ENCODE data around the gene RAPGEF4.

The RAPGEF4 gene

GRCh38 chr2:172836827-172837226 is 101.2 kb downstream of the RAPGEF4 start:
- Mint-ChIP-seq H3K4me1 (ENCODE audit: low read depth) (peaks cover 10% of the 10 kb centered on the region), H3K27me3 (ENCODE audit: low read depth) (peaks cover 13% of the 10 kb centered on the region), H3K27ac (no peak overlapping the region), H3K36me3 (ENCODE audit: low read depth) (no peaks in the 10 kb centered on the region), H3K9me3 (no peaks in the 10 kb centered on the region), H3K4me3 (no peak overlapping the region)
- DNase-seq (ENCODE audit: low spot score) = no peak

DNA sequence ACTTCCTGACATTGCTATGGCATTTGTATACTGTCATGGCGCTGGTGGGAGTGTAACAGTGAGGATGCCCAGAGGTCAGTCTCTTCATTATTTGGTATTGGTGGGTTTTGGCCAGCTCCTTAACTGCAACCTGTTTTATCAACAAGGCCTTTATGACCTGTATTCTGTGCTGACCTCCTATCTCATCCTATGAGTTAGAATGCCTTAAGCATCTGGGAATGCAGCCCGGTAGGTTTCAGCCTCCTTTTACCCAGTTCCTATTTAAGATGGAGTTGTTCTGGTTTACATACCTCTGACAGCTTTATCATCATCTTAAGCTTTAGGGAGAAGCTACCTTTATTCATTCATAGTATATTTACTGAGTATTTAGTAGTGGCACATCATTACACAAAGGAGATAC is 103.8 kb downstream of the RAPGEF4 start:
- peaks cover 9% of the 10 kb centered on the region for H3K27me3 Mint-ChIP-seq (ENCODE audit: low read depth)
- DNase-seq (ENCODE audit: low spot score) = no peak
- H3K9me3 Mint-ChIP-seq = no peaks in the 10 kb centered on the region
- peaks cover 6% of the 10 kb centered on the region for H3K4me1 Mint-ChIP-seq (ENCODE audit: low read depth)
- no peak overlapping the region for H3K27ac Mint-ChIP-seq
- H3K4me3 Mint-ChIP-seq = no peak overlapping the region
- H3K36me3 Mint-ChIP-seq (ENCODE audit: low read depth) = no peaks in the 10 kb centered on the region

- no peaks in the 10 kb centered on the region for H3K27me3 Mint-ChIP-seq (ENCODE audit: low read depth)
- H3K27ac Mint-ChIP-seq = no peak overlapping the region
- H3K9me3 Mint-ChIP-seq = no peaks in the 10 kb centered on the region
- H3K4me3 Mint-ChIP-seq = no peak overlapping the region
- H3K36me3 Mint-ChIP-seq (ENCODE audit: low read depth) = no peaks in the 10 kb centered on the region
- H3K4me1 Mint-ChIP-seq (ENCODE audit: low read depth) = no peaks in the 10 kb centered on the region
- DNase-seq (ENCODE audit: low spot score) = no peak
Measured at GRCh38 chr2:172842511-172843265, 107.0 kb downstream of the RAPGEF4 start.

GRCh38 chr2:172843266-172843582 is 107.6 kb downstream of the RAPGEF4 start:
- no peak for DNase-seq (ENCODE audit: low spot score)
- Mint-ChIP-seq H3K36me3 (ENCODE audit: low read depth) (no peaks in the 10 kb centered on the region), H3K27ac (no peak overlapping the region), H3K4me1 (ENCODE audit: low read depth) (no peaks in the 10 kb centered on the region), H3K9me3 (no peaks in the 10 kb centered on the region), H3K27me3 (ENCODE audit: low read depth) (no peaks in the 10 kb centered on the region), H3K4me3 (no peak overlapping the region)

DNA sequence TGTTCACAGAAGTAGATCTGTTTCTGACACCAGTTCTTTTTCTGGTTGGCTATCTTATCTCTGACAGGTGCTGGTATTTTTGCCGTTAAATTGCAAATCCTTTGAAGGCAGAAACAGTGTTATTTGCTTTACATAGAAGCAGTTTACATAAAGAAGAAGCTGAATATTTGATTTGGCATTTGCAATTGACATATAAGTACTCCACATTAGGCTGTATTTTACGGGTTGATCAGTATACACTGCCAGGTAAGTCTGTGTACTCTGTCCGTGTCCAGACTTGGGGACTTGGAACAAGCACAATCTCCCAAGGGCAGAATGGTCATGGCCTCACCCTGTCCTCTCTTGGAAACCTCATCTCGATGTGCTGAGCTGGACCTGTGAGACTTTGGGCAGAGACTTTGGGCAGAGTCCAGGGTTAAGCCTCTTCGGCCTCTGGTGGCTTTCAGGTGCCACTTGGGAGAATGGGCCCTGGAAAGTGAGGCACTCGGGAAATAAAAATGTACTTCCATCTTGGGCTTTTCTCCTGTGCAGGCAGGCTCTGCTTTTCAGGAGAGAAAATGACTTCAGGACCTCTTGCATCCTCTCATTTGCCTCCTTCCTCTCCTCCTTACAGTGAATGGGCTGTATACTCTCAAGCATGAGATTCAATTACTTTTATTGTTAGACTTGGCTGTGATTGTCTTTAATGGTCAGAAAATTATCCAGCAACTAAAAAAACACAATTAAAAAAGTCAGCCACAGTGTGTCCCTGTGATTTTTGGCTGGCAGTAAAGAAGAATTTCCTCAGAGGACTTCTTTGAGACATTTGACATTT is 108.5 kb downstream of the RAPGEF4 start:
- H3K27me3 Mint-ChIP-seq (ENCODE audit: low read depth) = peaks cover 2% of the 10 kb centered on the region
- no peak overlapping the region for H3K4me3 Mint-ChIP-seq
- no peaks in the 10 kb centered on the region for H3K36me3 Mint-ChIP-seq (ENCODE audit: low read depth)
- DNase-seq (ENCODE audit: low spot score) = no peak
- no peaks in the 10 kb centered on the region for H3K9me3 Mint-ChIP-seq
- H3K27ac Mint-ChIP-seq = no peak overlapping the region
- H3K4me1 Mint-ChIP-seq (ENCODE audit: low read depth) = no peaks in the 10 kb centered on the region

DNA sequence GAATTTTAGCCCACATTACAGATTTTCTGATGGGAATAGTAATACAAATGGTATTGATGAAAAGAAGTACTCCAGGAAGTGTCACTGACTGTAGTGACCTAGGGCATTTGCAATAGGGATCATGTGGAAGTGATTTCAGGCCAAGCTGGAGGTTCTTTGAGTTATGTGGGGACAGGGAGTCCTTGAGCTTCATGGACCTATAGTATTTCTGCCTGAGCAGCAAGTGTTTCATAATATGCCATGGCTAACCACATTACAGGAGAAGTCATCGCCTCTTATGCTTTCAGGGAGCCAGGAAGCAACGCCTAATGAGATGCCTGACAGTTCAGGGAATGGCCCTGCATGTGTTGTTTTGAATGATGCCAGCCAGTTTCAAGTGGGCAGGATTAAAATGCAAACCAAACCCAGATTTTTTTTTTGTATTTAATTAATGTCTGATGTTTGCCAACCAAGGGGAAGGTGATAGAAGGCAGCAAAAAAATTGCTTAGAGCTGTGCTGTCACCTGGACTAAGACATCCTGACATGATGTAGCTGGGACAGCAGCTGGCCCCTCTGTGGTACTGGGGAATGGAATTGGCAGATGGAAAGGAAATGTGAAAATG is 109.5 kb downstream of the RAPGEF4 start:
- no peak for DNase-seq (ENCODE audit: low spot score)

DNA sequence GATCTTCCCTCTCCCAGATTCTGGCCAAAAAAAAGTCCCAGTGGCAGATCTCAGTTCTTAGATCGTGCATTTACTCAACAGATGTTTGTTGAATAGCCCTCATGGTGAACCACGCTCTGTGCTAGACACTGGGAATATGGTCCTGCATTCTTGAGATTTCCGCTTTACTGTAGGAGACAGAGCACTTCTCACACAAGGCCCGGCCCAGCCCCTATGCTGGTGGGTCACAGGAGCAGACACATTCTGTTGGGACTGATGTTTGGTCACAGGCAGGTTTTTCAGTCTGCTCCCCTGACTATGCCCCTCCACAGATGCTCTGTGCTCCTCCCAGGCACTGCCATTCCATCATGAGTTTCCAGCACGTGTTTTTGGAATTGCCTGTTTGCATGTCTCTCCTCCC is 110.9 kb downstream of the RAPGEF4 start:
- Mint-ChIP-seq H3K27ac (no peak overlapping the region), H3K36me3 (ENCODE audit: low read depth) (no peaks in the 10 kb centered on the region), H3K27me3 (ENCODE audit: low read depth) (peaks cover 2% of the 10 kb centered on the region), H3K4me1 (ENCODE audit: low read depth) (no peaks in the 10 kb centered on the region), H3K9me3 (no peaks in the 10 kb centered on the region), H3K4me3 (no peak overlapping the region)
- no peak for DNase-seq (ENCODE audit: low spot score)

More for the DNA sequence above, 109.5 kb downstream of the RAPGEF4 start:
- H3K27ac Mint-ChIP-seq = no peak overlapping the region
- H3K4me3 Mint-ChIP-seq = no peak overlapping the region
- H3K36me3 Mint-ChIP-seq (ENCODE audit: low read depth) = no peaks in the 10 kb centered on the region
- H3K4me1 Mint-ChIP-seq (ENCODE audit: low read depth) = no peaks in the 10 kb centered on the region
- H3K27me3 Mint-ChIP-seq (ENCODE audit: low read depth) = peaks cover 2% of the 10 kb centered on the region
- H3K9me3 Mint-ChIP-seq = no peaks in the 10 kb centered on the region

- H3K27me3 Mint-ChIP-seq (ENCODE audit: low read depth) = peaks cover 2% of the 10 kb centered on the region
- DNase-seq (ENCODE audit: low spot score) = no peak
- no peaks in the 10 kb centered on the region for H3K36me3 Mint-ChIP-seq (ENCODE audit: low read depth)
- no peak overlapping the region for H3K27ac Mint-ChIP-seq
- H3K4me3 Mint-ChIP-seq = no peak overlapping the region
- no peaks in the 10 kb centered on the region for H3K4me1 Mint-ChIP-seq (ENCODE audit: low read depth)
- H3K9me3 Mint-ChIP-seq = no peaks in the 10 kb centered on the region
Measured at GRCh38 chr2:172847188-172847587, 111.5 kb downstream of the RAPGEF4 start.

DNA sequence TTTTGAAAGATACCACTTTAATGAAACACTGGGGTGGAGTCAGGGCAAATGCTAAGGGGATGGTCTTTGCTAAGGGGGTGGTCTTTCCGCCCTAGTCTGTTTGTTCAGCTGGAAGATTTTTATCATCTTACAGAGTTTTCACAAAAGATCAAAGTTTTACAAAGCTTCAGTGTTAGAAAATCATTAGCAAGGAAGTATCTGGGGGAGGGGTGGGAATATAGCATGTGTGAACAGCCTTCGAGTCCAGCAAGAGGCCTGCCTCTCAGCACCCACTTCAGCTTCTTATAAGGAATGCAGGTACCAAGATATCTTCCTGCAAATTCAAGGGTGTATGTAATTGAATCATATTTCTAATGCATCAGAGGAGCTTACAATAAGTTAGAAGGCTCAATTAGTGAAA is 112.9 kb downstream of the RAPGEF4 start:
- no peaks in the 10 kb centered on the region for H3K4me1 Mint-ChIP-seq (ENCODE audit: low read depth)
- no peaks in the 10 kb centered on the region for H3K36me3 Mint-ChIP-seq (ENCODE audit: low read depth)
- peaks cover 2% of the 10 kb centered on the region for H3K27me3 Mint-ChIP-seq (ENCODE audit: low read depth)
- no peaks in the 10 kb centered on the region for H3K9me3 Mint-ChIP-seq
- H3K4me3 Mint-ChIP-seq = no peak overlapping the region
- no peak overlapping the region for H3K27ac Mint-ChIP-seq
- DNase-seq (ENCODE audit: low spot score) = no peak

GRCh38 chr2:172849519-172850217 is 114.0 kb downstream of the RAPGEF4 start:
- Mint-ChIP-seq H3K9me3 (no peaks in the 10 kb centered on the region), H3K4me3 (no peak overlapping the region), H3K4me1 (ENCODE audit: low read depth) (no peaks in the 10 kb centered on the region), H3K27me3 (ENCODE audit: low read depth) (peaks cover 10% of the 10 kb centered on the region), H3K36me3 (ENCODE audit: low read depth) (no peaks in the 10 kb centered on the region), H3K27ac (no peak overlapping the region)
- no peak for DNase-seq (ENCODE audit: low spot score)

DNA sequence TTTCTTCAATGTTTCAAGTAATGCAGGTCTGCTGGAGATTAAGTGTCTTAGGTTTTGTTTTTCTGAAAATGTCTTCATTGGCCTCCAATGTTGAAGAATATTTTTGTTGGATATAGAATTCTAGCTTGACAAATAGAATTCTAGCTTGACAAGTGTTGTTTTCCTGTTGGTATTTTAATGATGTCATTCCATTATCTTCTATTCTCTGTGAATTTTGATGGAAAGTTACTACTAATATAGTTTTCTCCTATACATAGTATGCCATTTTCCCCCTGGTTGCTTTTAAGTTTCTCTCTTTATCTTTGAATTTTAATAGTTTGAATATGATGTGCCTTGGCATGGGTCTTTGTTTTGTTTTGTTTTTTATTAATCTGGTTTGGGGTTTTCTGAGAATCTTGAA is 119.9 kb downstream of the RAPGEF4 start:
- H3K27me3 Mint-ChIP-seq (ENCODE audit: low read depth) = peaks cover 26% of the 10 kb centered on the region
- H3K4me1 Mint-ChIP-seq (ENCODE audit: low read depth) = no peaks in the 10 kb centered on the region
- no peak for DNase-seq (ENCODE audit: low spot score)
- no peaks in the 10 kb centered on the region for H3K36me3 Mint-ChIP-seq (ENCODE audit: low read depth)
- H3K27ac Mint-ChIP-seq = no peak overlapping the region
- H3K9me3 Mint-ChIP-seq = no peaks in the 10 kb centered on the region
- H3K4me3 Mint-ChIP-seq = no peak overlapping the region

DNA sequence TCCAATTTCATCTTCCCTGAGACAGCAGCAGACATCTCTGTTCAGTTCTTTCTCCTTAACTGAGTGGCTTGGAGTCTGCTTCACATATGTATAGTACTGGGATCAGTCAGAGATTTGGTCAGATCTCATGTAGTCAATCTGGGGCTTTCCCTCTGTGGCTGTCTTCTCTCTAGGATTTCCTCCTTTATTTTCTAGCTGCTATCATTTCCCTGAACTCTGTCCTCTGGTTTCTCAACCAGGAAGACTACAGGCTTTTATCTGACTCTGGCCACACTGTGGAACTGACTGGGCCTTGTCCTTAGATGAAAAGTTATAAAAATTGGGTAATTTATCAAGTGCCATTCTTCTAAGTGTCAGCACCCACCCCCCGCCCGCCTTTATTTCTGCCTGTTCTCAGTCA is 121.0 kb downstream of the RAPGEF4 start:
- Mint-ChIP-seq H3K27me3 (ENCODE audit: low read depth) (peaks cover 28% of the 10 kb centered on the region), H3K9me3 (no peaks in the 10 kb centered on the region), H3K4me1 (ENCODE audit: low read depth) (no peaks in the 10 kb centered on the region), H3K4me3 (no peak overlapping the region), H3K36me3 (ENCODE audit: low read depth) (no peaks in the 10 kb centered on the region), H3K27ac (no peak overlapping the region)
- no peak for DNase-seq (ENCODE audit: low spot score)

GRCh38 chr2:172858473-172858745 is 122.8 kb downstream of the RAPGEF4 start:
- H3K36me3 Mint-ChIP-seq (ENCODE audit: low read depth) = no peaks in the 10 kb centered on the region
- peaks cover 35% of the 10 kb centered on the region for H3K27me3 Mint-ChIP-seq (ENCODE audit: low read depth)
- no peak overlapping the region for H3K4me3 Mint-ChIP-seq
- H3K27ac Mint-ChIP-seq = no peak overlapping the region
- no peaks in the 10 kb centered on the region for H3K4me1 Mint-ChIP-seq (ENCODE audit: low read depth)
- no peaks in the 10 kb centered on the region for H3K9me3 Mint-ChIP-seq
- no peak for DNase-seq (ENCODE audit: low spot score)

Measured in T-helper 2 cell treated with Interferon-gamma antibody and Interleukin-4, amounts not matched to agents 5 μg/mL and 100 μg/mL, for 36 hours (primary cell).